ENCODE data around the gene CNIH1.
"Not testable (repeated sequence)": the region's sequence is repeated elsewhere in the genome, so short reads cannot be mapped to it uniquely, and the experiment has no call there.

Gene CNIH1

DNA sequence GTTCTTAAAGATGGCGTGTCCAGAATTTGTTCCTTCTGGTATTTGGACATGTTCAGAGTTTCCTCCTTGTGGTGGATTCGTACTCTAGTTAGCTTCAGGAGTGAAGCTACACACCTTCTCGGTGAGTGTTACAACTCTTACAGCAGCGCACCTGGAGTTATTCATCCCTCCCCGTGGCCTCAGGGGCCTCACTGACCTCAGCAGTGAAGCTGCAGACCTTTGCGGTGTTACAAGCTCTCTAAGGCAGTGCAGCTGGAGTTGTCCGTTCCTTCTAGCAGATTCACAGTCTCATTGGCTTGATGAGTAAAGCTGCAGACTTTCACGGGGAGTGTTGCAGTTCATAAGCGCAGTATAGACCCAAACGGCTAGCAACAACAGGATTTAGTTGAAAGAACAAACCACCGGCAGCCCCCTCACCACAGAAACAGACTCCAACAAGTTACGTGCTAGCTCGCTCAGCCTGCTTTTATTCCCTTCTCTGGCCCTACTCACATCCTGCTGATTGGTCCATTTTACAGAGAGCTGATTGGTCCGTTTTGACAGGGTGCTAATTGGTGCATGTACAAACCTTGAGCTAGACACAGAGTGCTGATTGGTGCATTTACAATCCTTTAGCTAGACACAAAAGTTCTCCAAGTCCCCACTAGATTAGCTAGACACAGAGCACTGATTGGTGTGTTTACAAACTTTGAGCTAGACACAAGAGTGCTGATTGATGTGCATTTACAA lies 48.9 kb downstream of the CNIH1 start:
- TF ChIP-seq POLR2A (IDR thresholded peaks at IDR 0.05; ENCODE audit: low read depth, low read length), result no peak
- FAIRE-seq (no peak), DNase-seq (ENCODE audit: insufficient read length, low spot score) (no peak)

GRCh38 chr14:54387328-54387727 lies 53.8 kb downstream of the CNIH1 start:
- DNase-seq (ENCODE audit: insufficient read length, low spot score), result no peak
- FAIRE-seq, result no peak
- no peak for TF ChIP-seq POLR2A (IDR thresholded peaks at IDR 0.05; ENCODE audit: low read depth, low read length)

DNA sequence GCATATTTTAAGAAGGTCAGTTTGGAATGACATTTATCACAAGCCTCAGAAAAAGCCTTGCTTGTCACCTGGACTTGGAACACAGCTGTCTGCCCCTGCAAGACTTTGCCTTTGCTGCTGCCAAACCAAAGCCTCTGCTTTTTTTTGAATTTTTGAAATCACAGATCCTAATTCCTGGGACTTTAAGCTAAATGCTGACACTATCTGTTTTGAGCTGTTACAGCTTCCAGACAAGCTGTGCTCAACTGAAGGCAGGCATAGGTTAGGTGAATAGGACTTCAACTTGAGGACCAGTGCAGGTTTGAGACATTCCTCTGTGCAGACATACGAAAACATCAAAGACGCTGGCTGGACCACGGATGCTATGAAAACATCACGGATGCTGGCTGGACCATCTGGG lies 55.6 kb downstream of the CNIH1 start:
- DNase-seq (ENCODE audit: insufficient read length, low spot score) (no peak), FAIRE-seq (no peak)
- no peak for TF ChIP-seq POLR2A (IDR thresholded peaks at IDR 0.05; ENCODE audit: low read depth, low read length)

DNA sequence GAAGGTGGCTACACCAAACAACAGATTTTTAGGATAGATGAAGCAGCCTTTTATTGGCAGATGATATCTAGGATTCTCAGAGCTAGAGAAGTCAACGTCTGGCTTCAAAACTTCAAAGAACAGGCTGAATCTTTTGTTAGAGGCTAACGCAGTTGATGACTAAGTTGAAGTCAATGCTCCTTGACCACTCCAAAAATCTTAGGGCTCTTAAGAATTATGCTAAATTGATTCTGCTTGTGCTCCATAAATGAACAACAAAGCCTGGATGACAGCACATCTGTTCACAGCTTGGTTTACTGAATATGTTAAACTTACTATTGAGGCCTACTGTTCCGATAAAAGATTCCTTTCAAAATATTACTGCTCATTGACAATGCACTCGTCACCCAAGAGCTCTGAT lies 57.3 kb downstream of the CNIH1 start:
- TF ChIP-seq POLR2A (IDR thresholded peaks at IDR 0.05; ENCODE audit: low read depth, low read length), result no peak
- no peak for DNase-seq (ENCODE audit: insufficient read length, low spot score)
- no peak for FAIRE-seq

GRCh38 chr14:54381821-54382220 lies 59.4 kb downstream of the CNIH1 start:
- TF ChIP-seq POLR2A (IDR thresholded peaks at IDR 0.05; ENCODE audit: low read depth, low read length), result no peak
- FAIRE-seq (no peak), DNase-seq (ENCODE audit: insufficient read length, low spot score) (no peak)

GRCh38 chr14:54380558-54380957 lies 60.6 kb downstream of the CNIH1 start:
- not testable (repeated sequence) for DNase-seq (ENCODE audit: insufficient read length, low spot score); FAIRE-seq

GRCh38 chr14:54378893-54379292 lies 62.3 kb downstream of the CNIH1 start:
- not testable (repeated sequence) for FAIRE-seq; DNase-seq (ENCODE audit: insufficient read length, low spot score)

GRCh38 chr14:54377501-54377900 lies 63.7 kb downstream of the CNIH1 start:
- FAIRE-seq (no peak), DNase-seq (ENCODE audit: insufficient read length, low spot score) (no peak)
- TF ChIP-seq POLR2A (IDR thresholded peaks at IDR 0.05; ENCODE audit: low read depth, low read length), result no peak

- DNase-seq (ENCODE audit: insufficient read length, low spot score) (no peak), FAIRE-seq (peak; percentile 55)
- TF ChIP-seq POLR2A (IDR thresholded peaks at IDR 0.05; ENCODE audit: low read depth, low read length), result no peak
These were observed 66.9 kb downstream of the CNIH1 start for GRCh38 chr14:54374117-54374884.
